ENCODE results near the gene PCDH1.
A peak's percentile ranks its signal among the peaks of the same experiment; 100 is the strongest.
"Not testable (repeated sequence)": the region's sequence is repeated elsewhere in the genome, so short reads cannot be mapped to it uniquely, and the experiment has no call there.

PCDH1 gene

GRCh38 chr5:141878186-141878710 is at the start of gene PCDH1:
PCDH1 (minus strand) TSS chr5:141878410; CDS start chr5:141878262, 148 bp downstream.
- peak; percentile 75 to 81 for DNase-seq

GRCh38 chr5:141926434-141926833 is 48.2 kb upstream of the PCDH1 start:
- DNase-seq: no peak

GRCh38 chr5:141923448-141924313 is 45.5 kb upstream of the PCDH1 start, which contains the start of gene DELE1:
DELE1 (plus strand) TSS chr5:141923871; CDS start chr5:141923942, 71 bp downstream.
- peak; percentile 91 to 93 for DNase-seq

GRCh38 chr5:141922827-141923447 is 44.7 kb upstream of the PCDH1 start:
- not testable (repeated sequence) for DNase-seq

GRCh38 chr5:141920771-141921170 is 42.6 kb upstream of the PCDH1 start:
- no peak for DNase-seq

GRCh38 chr5:141919218-141920119 is 41.3 kb upstream of the PCDH1 start:
- no peak for DNase-seq

- no peak for DNase-seq
These were observed 39.5 kb upstream of the PCDH1 start for GRCh38 chr5:141917760-141918159.

GRCh38 chr5:141916522-141916921 is 38.3 kb upstream of the PCDH1 start:
- no peak for DNase-seq

GRCh38 chr5:141915881-141916336 is 37.7 kb upstream of the PCDH1 start:
- no peak for DNase-seq

- no peak for DNase-seq
These were observed 36.6 kb upstream of the PCDH1 start for GRCh38 chr5:141914797-141915196.

- DNase-seq: peak; percentile 50 to 54
These were observed 36.1 kb upstream of the PCDH1 start for GRCh38 chr5:141914199-141914743.

GRCh38 chr5:141913560-141914198 is 35.5 kb upstream of the PCDH1 start:
- DNase-seq: peak in 1 of 2 donors; percentile 28

- DNase-seq: no peak
These were observed 32.1 kb upstream of the PCDH1 start for GRCh38 chr5:141910271-141910673.

GRCh38 chr5:141909212-141909611 is 31.0 kb upstream of the PCDH1 start:
- DNase-seq: no peak

- no peak for DNase-seq
These were observed 30.6 kb upstream of the PCDH1 start for GRCh38 chr5:141908796-141909195.

- DNase-seq: no peak
These were observed 28.8 kb upstream of the PCDH1 start for GRCh38 chr5:141906972-141907371.

GRCh38 chr5:141906517-141906916 is 28.3 kb upstream of the PCDH1 start:
- no peak for DNase-seq

GRCh38 chr5:141904551-141904950 is 26.3 kb upstream of the PCDH1 start:
- no peak for DNase-seq

GRCh38 chr5:141903261-141903660 is 25.1 kb upstream of the PCDH1 start:
- no peak for DNase-seq

GRCh38 chr5:141902015-141902814 is 24.0 kb upstream of the PCDH1 start:
- no peak for DNase-seq
